Measurements from ENCODE around the gene IL1F10.

- TF ChIP-seq EZH2 (IDR thresholded peaks at IDR 0.05; ENCODE audit: borderline replicate concordance) (no peak), CTCF (IDR thresholded peaks at IDR 0.05; ENCODE audit: poor library complexity) (no peak), EZH2phosphoT487 (IDR thresholded peaks at IDR 0.05; ENCODE audit: low read depth, severe bottlenecking, unreplicated experiment) (no peak)
Observed at GRCh38 chr2:113075600-113075999, 7.8 kb downstream of the IL1F10 start.

Measured in hepatocyte (in vitro differentiated cells).